A549 (cell line): Measurements from ENCODE around the gene PPP1R3C. TPM values are rescaled to one million over a fixed set of nuclear protein-coding genes. Genes with fewer than 3 reads are reported as not detected.

Experiments
- ATAC-seq, 2 experiments: fragments of 200-7000 bp in 1 of 2; fragments of >200 bp in 1 of 2; cut with Nextera tagmentation in 1 of 2; cut with Tn5 transposase in 1 of 2; 3 replicates each; pipeline versions ENCODE4 v1.8.0 to v1.9.1; 2018 to 2020; ENCODE audit warnings: mild to moderate bottlenecking in 1 of 2, moderate library complexity in 1 of 2
- CTCF ChIA-PET: fragments of 300-600 bp; sonication (Branson Sonifier 250); formaldehyde crosslinking; extraction: SDS; loops from one replicate; lab custom pipeline; 2021; ENCODE audit warnings: antibody characterized with exemption, inconsistent platforms; lab: Yijun Ruan, JAX
- POLR2A ChIA-PET: fragments of 350-600 bp; formaldehyde crosslinking; extraction: SDS; loops from one replicate; lab custom pipeline; 2021; ENCODE audit warnings: antibody characterized with exemption, inconsistent platforms; lab: Yijun Ruan, JAX
- DNase-seq, 2 experiments: peaks; one replicate each; pipeline versions ENCODE4 v3.0.0 to v3.0.0-alpha.2; 2011 to 2016; ENCODE audit warnings: low read depth in 1 of 2, low spot score in 1 of 2
- FAIRE-seq: peaks from 2 replicates; lab custom pipeline; 2011; peaks lifted over from hg19 to GRCh38; lab: Jason Lieb, UNC
- H3K27ac ChIP-seq, 2 experiments: fragments of >200 bp; sonication (Bioruptor Twin); formaldehyde crosslinking; 3 replicates each; pipeline ENCODE4 v1.5.1; 2016 to 2017
- H3K4me1 ChIP-seq: fragments of >200 bp; sonication (Bioruptor Twin); formaldehyde crosslinking; 3 replicates; pipeline ENCODE4 v1.6.1; 2016
- H3K4me2 ChIP-seq: fragments of >200 bp; sonication (Bioruptor Twin); formaldehyde crosslinking; 3 replicates; pipeline ENCODE4 v1.6.1; 2016
- H3K4me3 ChIP-seq: fragments of >200 bp; sonication (Bioruptor Twin); formaldehyde crosslinking; 3 replicates; pipeline ENCODE4 v1.5.1; 2016
- H3K9me3 ChIP-seq: fragments of >200 bp; sonication (Bioruptor Twin); formaldehyde crosslinking; 3 replicates; pipeline ENCODE4 v1.6.1; 2016
- BHLHE40 ChIP-seq: IDR thresholded peaks from 2 replicates; pipeline ENCODE4 v1.6.1; 2012; ENCODE audit warnings: low read depth, low read length, inconsistent platforms
- CEBPB ChIP-seq, 2 experiments: fragments of >200 bp in 1 of 2; sonication (Bioruptor Twin) in 1 of 2; formaldehyde crosslinking in 1 of 2; IDR thresholded peaks; 2 replicates each; pipeline ENCODE4 v1.6.1; 2012 to 2016
- CHD2 ChIP-seq: fragments of 150-350 bp; IDR thresholded peaks from 2 replicates; pipeline ENCODE4 v1.6.1; 2014; ENCODE audit warnings: low read length; ENCODE audit not compliant: partially characterized antibody
- FOSL2 ChIP-seq, 2 experiments: fragments of 450-650 bp in 1 of 2; fragments of >200 bp in 1 of 2; sonication (Bioruptor Twin) in 1 of 2; formaldehyde crosslinking; IDR thresholded peaks; 2 replicates each; pipeline versions ENCODE4 v1.5.0 to v1.6.1; 2016 to 2020; ENCODE audit warnings: mild to moderate bottlenecking in 1 of 2, moderate library complexity in 1 of 2
- GATA3 ChIP-seq: IDR thresholded peaks from 2 replicates; pipeline ENCODE4 v1.6.1; 2012; ENCODE audit warnings: borderline replicate concordance
- HDAC2 ChIP-seq: fragments of 200-600 bp; sonication (generic); IDR thresholded peaks from 2 replicates; pipeline ENCODE4 v1.6.1; 2016
- HEYL ChIP-seq: fragments of 250-450 bp; sonication (Bioruptor Pico); IDR thresholded peaks from 2 replicates; pipeline ENCODE4 v1.8.0; 2021; ENCODE audit warnings: mild to moderate bottlenecking, moderate library complexity
- JUN ChIP-seq, 2 experiments: fragments of >200 bp; sonication (Bioruptor Twin); formaldehyde crosslinking; IDR thresholded peaks; 2 replicates in 1 of 2; 3 replicates in 1 of 2; pipeline ENCODE4 v1.6.1; 2016 to 2017
- JUNB ChIP-seq: fragments of >200 bp; sonication (Bioruptor Twin); formaldehyde crosslinking; IDR thresholded peaks from 2 replicates; pipeline ENCODE4 v1.6.1; 2016
- KDM1A ChIP-seq: fragments of 200-600 bp; sonication (generic); IDR thresholded peaks from 2 replicates; pipeline ENCODE4 v1.6.1; 2016; ENCODE audit warnings: low read depth, mild to moderate bottlenecking
- MAZ ChIP-seq: fragments of 150-350 bp; IDR thresholded peaks from 2 replicates; pipeline ENCODE4 v1.6.1; 2014; ENCODE audit warnings: antibody characterized with exemption, low read depth, low read length, borderline replicate concordance
- NPAS2 ChIP-seq: fragments of 250-450 bp; sonication (Bioruptor Pico); IDR thresholded peaks from 2 replicates; pipeline ENCODE4 v1.8.0; 2022; ENCODE audit warnings: mild to moderate bottlenecking, moderate library complexity, borderline replicate concordance
- POLR2AphosphoS2 ChIP-seq: conservative IDR thresholded peaks from 2 replicates; pipeline ENCODE4 v1.6.1; 2012; ENCODE audit warnings: low read length, improper control_type of control experiment, inconsistent platforms
- RAD21 ChIP-seq, 2 experiments: fragments of >200 bp in 1 of 2; sonication (Bioruptor Twin) in 1 of 2; formaldehyde crosslinking in 1 of 2; IDR thresholded peaks in 1 of 2; conservative IDR thresholded peaks in 1 of 2; 2 replicates in 1 of 2; 3 replicates in 1 of 2; pipeline ENCODE4 v1.6.1; 2012 to 2018; ENCODE audit warnings: inconsistent platforms in 1 of 2
- RNF2 ChIP-seq: fragments of 200-600 bp; sonication (generic); IDR thresholded peaks from 2 replicates; pipeline ENCODE4 v1.6.1; 2016; ENCODE audit warnings: low read depth, mild to moderate bottlenecking, antibody characterized with exemption, moderate library complexity, borderline replicate concordance
- SMC3 ChIP-seq: fragments of >200 bp; sonication (Bioruptor Twin); formaldehyde crosslinking; IDR thresholded peaks from 3 replicates; pipeline ENCODE4 v1.6.1; 2018; ENCODE audit warnings: inconsistent platforms
- SREBF2 ChIP-seq: fragments of 450-650 bp; IDR thresholded peaks from 2 replicates; pipeline ENCODE4 v1.6.1; 2014; ENCODE audit warnings: mild to moderate bottlenecking, moderate library complexity
- TP53 ChIP-seq: fragments of 250-450 bp; sonication (Bioruptor Pico); IDR thresholded peaks from 2 replicates; pipeline ENCODE4 v1.5.0; 2021; ENCODE audit warnings: mild to moderate bottlenecking, moderate library complexity
- ZC3H11A ChIP-seq: fragments of 450-650 bp; IDR thresholded peaks from 2 replicates; pipeline ENCODE4 v1.6.1; 2014; ENCODE audit warnings: antibody characterized with exemption, mild to moderate bottlenecking
- WGBS: methylation state at CpG from one replicate; pipeline ENCODE4 v1.1.6; 2017; ENCODE audit errors: missing lambda C conversion rate; 5-methylcytosine and 5-hydroxymethylcytosine counted together
- polyA plus RNA-seq, 4 experiments: library from polyadenylated mRNA; depleted of rRNA in 3 of 4; stranded (reverse); fragments of >200 nt; fragmentation: RNase III in 1 of 4; extraction: RNeasy Plus Mini Kit Qiagen cat#74134 plus additional on column Dnase treatment in 1 of 4; gene quantifications; 2 replicates in 3 of 4; 3 replicates in 1 of 4; pipeline ENCODE4 v1.2.3, GENCODE V29; 2011 to 2017
- TF ChIP-seq, protein P1 (sequence below): IDR thresholded peaks from 2 replicates; pipeline ENCODE4 v1.6.1; 2012
- TF ChIP-seq, protein P2 (sequence below): fragments of >200 bp; sonication (Bioruptor Twin); formaldehyde crosslinking; IDR thresholded peaks from 2 replicates; pipeline ENCODE4 v1.6.1; 2016
- TF ChIP-seq, protein P3 (sequence below): IDR thresholded peaks from 2 replicates; pipeline ENCODE4 v1.6.1; 2012; ENCODE audit warnings: low read depth, borderline replicate concordance
- TF ChIP-seq, protein P4 (sequence below): fragments of >200 bp; sonication (Bioruptor Twin); formaldehyde crosslinking; IDR thresholded peaks from 3 replicates; pipeline ENCODE4 v1.5.1; 2016

Gene PPP1R3C
- polyA plus RNA-seq, 2 of the 4 experiments (the other 2 are of a cell fraction): 10.5 to 20.0 TPM

- H3K4me3 ChIP-seq: no peak overlapping the region
- peaks cover 11% of the 10 kb centered on the region; the same call in 1 of the 3 replicates for H3K9me3 ChIP-seq
- DNase-seq: peak; percentile 27 to 76
- POLR2A ChIA-PET: no interaction called here
- H3K4me1 ChIP-seq: peaks cover 32% of the 10 kb centered on the region
- peak; percentile 39 for FAIRE-seq
- H3K4me2 ChIP-seq: peak overlapping the region; percentile 68
- 2% methylated on average over 6 of the region's 6 CpGs for WGBS
- CTCF ChIA-PET: interaction anchor here (0.7 to 2.6 kb wide), 7 partner anchors 9 to 264 kb away, joined by 3 to 9 read pairs (median 6); partner anchors contain the start of gene PPP1R3C
- no peak; a peak in 1 of 5 replicates for TF ChIP-seq RAD21 (conservative IDR thresholded peaks at IDR 0.05 in 1 of 2, IDR thresholded peaks at IDR 0.05 in 1 of 2)
- TF ChIP-seq TP53 (CRISPR knock-in tag): no peak
- TF ChIP-seq CHD2: no peak
- TF ChIP-seq, protein P1, sequence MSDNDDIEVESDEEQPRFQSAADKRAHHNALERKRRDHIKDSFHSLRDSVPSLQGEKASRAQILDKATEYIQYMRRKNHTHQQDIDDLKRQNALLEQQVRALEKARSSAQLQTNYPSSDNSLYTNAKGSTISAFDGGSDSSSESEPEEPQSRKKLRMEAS: peak; percentile 75
- no peak for TF ChIP-seq MAZ
- no peak for TF ChIP-seq KDM1A
- TF ChIP-seq NPAS2 (CRISPR knock-in tag): no peak
- TF ChIP-seq, protein P2, sequence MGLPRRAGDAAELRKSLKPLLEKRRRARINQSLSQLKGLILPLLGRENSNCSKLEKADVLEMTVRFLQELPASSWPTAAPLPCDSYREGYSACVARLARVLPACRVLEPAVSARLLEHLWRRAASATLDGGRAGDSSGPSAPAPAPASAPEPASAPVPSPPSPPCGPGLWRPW: no peak
- TF ChIP-seq JUNB: peak; percentile 78
- no peak for TF ChIP-seq BHLHE40
- TF ChIP-seq FOSL2 (IDR thresholded peaks at IDR 0.05): peak; percentile 64
- peak; percentile 76 for TF ChIP-seq FOSL2 (CRISPR knock-in tag; IDR thresholded peaks at IDR 0.05)
- no peak for TF ChIP-seq POLR2AphosphoS2
- TF ChIP-seq HDAC2: no peak
- no peak for TF ChIP-seq HEYL (CRISPR knock-in tag)
- TF ChIP-seq CEBPB (IDR thresholded peaks at IDR 0.05): peak in 1 of 2 experiments; percentile 84; a peak in 2 of 4 replicates
- TF ChIP-seq JUN (IDR thresholded peaks at IDR 0.05): peak in 1 of 2 experiments; percentile 41; a peak in 1 of 5 replicates
- TF ChIP-seq RNF2: no peak
- peak; percentile 87; the same call in 1 of the 2 replicates for TF ChIP-seq GATA3
- TF ChIP-seq ZC3H11A: no peak
- TF ChIP-seq, protein P3, sequence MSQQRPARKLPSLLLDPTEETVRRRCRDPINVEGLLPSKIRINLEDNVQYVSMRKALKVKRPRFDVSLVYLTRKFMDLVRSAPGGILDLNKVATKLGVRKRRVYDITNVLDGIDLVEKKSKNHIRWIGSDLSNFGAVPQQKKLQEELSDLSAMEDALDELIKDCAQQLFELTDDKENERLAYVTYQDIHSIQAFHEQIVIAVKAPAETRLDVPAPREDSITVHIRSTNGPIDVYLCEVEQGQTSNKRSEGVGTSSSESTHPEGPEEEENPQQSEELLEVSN: 0 out of 2 replicates have a peak, but pooled peaks have one; percentile 3
- peak; percentile 84 to 89 for ATAC-seq
- peak overlapping the region; percentile 61 to 80 for H3K27ac ChIP-seq
These were observed 19.5 kb upstream of the PPP1R3C start for GRCh38 chr10:91652364-91652763.

DNA sequence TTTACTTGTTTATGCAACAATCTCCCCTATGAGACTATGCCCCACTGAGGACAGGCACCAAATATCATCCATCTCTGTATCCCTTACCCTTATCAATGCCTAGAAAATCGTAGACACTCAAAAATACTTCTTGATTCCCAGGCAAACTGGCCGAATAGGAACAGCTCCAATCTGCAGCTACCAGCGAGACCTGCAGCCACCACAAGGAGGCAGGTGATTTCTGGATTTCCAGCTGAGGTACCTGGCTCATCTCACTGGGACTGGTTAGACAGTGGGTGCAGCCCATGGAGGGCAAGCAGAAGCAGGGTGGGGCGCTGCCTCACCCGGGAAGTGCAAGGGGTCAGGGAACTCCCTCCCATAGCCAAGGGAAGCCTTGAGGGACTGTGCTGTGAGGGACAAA is 10.8 kb upstream of the PPP1R3C start:
- CTCF ChIA-PET: interaction anchor here (0.6 to 2.2 kb wide), 24 partner anchors 8 to 269 kb away, joined by 3 to 24 read pairs (median 4); partner anchors contain the start of gene PPP1R3C
- H3K4me3 ChIP-seq: no peak overlapping the region
- ATAC-seq: peak; percentile 68 to 96; a peak in 5 of 6 replicates

More for the DNA sequence above, 10.8 kb upstream of the PPP1R3C start:
- Histone ChIP-seq H3K27ac (peak overlapping the region; percentile 60 to 66; a peak in 4 of 6 replicates), H3K9me3 (no peaks in the 10 kb centered on the region), H3K4me2 (peak overlapping the region; percentile 37), H3K4me1 (peaks cover 21% of the 10 kb centered on the region)
- DNase-seq: peak in 1 of 2 experiments; percentile 66
- 18% methylated on average over 5 of the region's 5 CpGs for WGBS
- POLR2A ChIA-PET: interaction anchor here (1.2 to 1.6 kb wide), 2 partner anchors 8 to 11 kb away, joined by 3 to 4 read pairs; partner anchors contain the start of gene PPP1R3C
- TF ChIP-seq RAD21 (conservative IDR thresholded peaks at IDR 0.05 in 1 of 2, IDR thresholded peaks at IDR 0.05 in 1 of 2): peak; percentile 50 to 72; a peak in 4 of 5 replicates
- TF ChIP-seq, protein P4, sequence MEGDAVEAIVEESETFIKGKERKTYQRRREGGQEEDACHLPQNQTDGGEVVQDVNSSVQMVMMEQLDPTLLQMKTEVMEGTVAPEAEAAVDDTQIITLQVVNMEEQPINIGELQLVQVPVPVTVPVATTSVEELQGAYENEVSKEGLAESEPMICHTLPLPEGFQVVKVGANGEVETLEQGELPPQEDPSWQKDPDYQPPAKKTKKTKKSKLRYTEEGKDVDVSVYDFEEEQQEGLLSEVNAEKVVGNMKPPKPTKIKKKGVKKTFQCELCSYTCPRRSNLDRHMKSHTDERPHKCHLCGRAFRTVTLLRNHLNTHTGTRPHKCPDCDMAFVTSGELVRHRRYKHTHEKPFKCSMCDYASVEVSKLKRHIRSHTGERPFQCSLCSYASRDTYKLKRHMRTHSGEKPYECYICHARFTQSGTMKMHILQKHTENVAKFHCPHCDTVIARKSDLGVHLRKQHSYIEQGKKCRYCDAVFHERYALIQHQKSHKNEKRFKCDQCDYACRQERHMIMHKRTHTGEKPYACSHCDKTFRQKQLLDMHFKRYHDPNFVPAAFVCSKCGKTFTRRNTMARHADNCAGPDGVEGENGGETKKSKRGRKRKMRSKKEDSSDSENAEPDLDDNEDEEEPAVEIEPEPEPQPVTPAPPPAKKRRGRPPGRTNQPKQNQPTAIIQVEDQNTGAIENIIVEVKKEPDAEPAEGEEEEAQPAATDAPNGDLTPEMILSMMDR: peak; percentile 40
- no peak for TF ChIP-seq CEBPB (IDR thresholded peaks at IDR 0.05)
- peak; percentile 48; the same call in 1 of the 3 replicates for TF ChIP-seq SMC3
- no peak for TF ChIP-seq SREBF2
- no peak for FAIRE-seq
